IPS-15b (cell line): ENCODE measurements around the gene HP.
"Not testable (repeated sequence)": the region's sequence is repeated elsewhere in the genome, so short reads cannot be mapped to it uniquely, and the experiment has no call there.

ENCODE experiments used
- H3K27me3 ChIP-seq: one replicate; pipeline ENCODE4 v1.6.1; 2013; ENCODE audit warnings: low read length; ENCODE audit not compliant: control insufficient read depth, insufficient read depth
- H3K36me3 ChIP-seq: one replicate; pipeline ENCODE4 v1.6.1; 2013; ENCODE audit warnings: low read length; ENCODE audit not compliant: control insufficient read depth, insufficient read depth
- H3K4me1 ChIP-seq: one replicate; pipeline ENCODE4 v1.6.1; 2013; ENCODE audit warnings: mild to moderate bottlenecking, low read length; ENCODE audit not compliant: control insufficient read depth, insufficient read depth
- H3K4me3 ChIP-seq: one replicate; pipeline ENCODE4 v1.5.1; 2013; ENCODE audit warnings: low read depth, low read length
- H3K9ac ChIP-seq: one replicate; pipeline ENCODE4 v1.6.1; 2013; ENCODE audit warnings: low read depth, mild to moderate bottlenecking, low read length
- H3K9me3 ChIP-seq: one replicate; pipeline ENCODE4 v1.6.1; 2013; ENCODE audit warnings: mild to moderate bottlenecking, low read length; ENCODE audit not compliant: control insufficient read depth, insufficient read depth

Gene HP

GRCh38 chr16:72044296-72044695 lies 10.0 kb upstream of the HP start:
- H3K9ac ChIP-seq = no peak overlapping the region
- no peaks in the 10 kb centered on the region for H3K36me3 ChIP-seq

GRCh38 chr16:72044825-72045359 lies 9.4 kb upstream of the HP start:
- Histone ChIP-seq H3K4me3 (no peak overlapping the region), H3K9me3 (no peaks in the 10 kb centered on the region), H3K4me1 (no peaks in the 10 kb centered on the region), H3K27me3 (no peaks in the 10 kb centered on the region), H3K36me3 (no peaks in the 10 kb centered on the region), H3K9ac (no peak overlapping the region)

More at GRCh38 chr16:72044296-72044695, 10.0 kb upstream of the HP start:
- Histone ChIP-seq H3K27me3 (no peaks in the 10 kb centered on the region), H3K4me1 (no peaks in the 10 kb centered on the region), H3K9me3 (no peaks in the 10 kb centered on the region), H3K4me3 (no peak overlapping the region)

- Histone ChIP-seq H3K36me3 (no peaks in the 10 kb centered on the region), H3K9ac (no peak overlapping the region), H3K4me1 (no peaks in the 10 kb centered on the region), H3K9me3 (no peaks in the 10 kb centered on the region), H3K4me3 (no peak overlapping the region), H3K27me3 (no peaks in the 10 kb centered on the region)
Observed at GRCh38 chr16:72049110-72049509, 5.2 kb upstream of the HP start.

GRCh38 chr16:72050769-72051464 lies 3.4 kb upstream of the HP start:
- no peak overlapping the region for H3K4me3 ChIP-seq
- no peaks in the 10 kb centered on the region for H3K9me3 ChIP-seq
- no peaks in the 10 kb centered on the region for H3K4me1 ChIP-seq
- no peaks in the 10 kb centered on the region for H3K27me3 ChIP-seq
- H3K9ac ChIP-seq = no peak overlapping the region
- no peaks in the 10 kb centered on the region for H3K36me3 ChIP-seq

GRCh38 chr16:72051818-72052217 lies 2.5 kb upstream of the HP start:
- no peak overlapping the region for H3K9ac ChIP-seq
- no peaks in the 10 kb centered on the region for H3K4me1 ChIP-seq
- no peaks in the 10 kb centered on the region for H3K27me3 ChIP-seq
- H3K36me3 ChIP-seq = no peaks in the 10 kb centered on the region
- H3K4me3 ChIP-seq = no peak overlapping the region
- H3K9me3 ChIP-seq = no peaks in the 10 kb centered on the region

- H3K36me3 ChIP-seq = no peaks in the 10 kb centered on the region
- H3K4me1 ChIP-seq = no peaks in the 10 kb centered on the region
- no peak overlapping the region for H3K9ac ChIP-seq
- no peaks in the 10 kb centered on the region for H3K9me3 ChIP-seq
- H3K4me3 ChIP-seq = no peak overlapping the region
- H3K27me3 ChIP-seq = no peaks in the 10 kb centered on the region
Observed at GRCh38 chr16:72055911-72056310, 1.6 kb downstream of the HP start.

GRCh38 chr16:72057313-72057712 lies 3.0 kb downstream of the HP start:
- not testable (repeated sequence) for H3K36me3 ChIP-seq, H3K27me3 ChIP-seq, H3K9ac ChIP-seq, H3K9me3 ChIP-seq, H3K4me3 ChIP-seq, H3K4me1 ChIP-seq

GRCh38 chr16:72059060-72059459 lies 4.8 kb downstream of the HP start:
- H3K9ac ChIP-seq, H3K9me3 ChIP-seq, H3K4me1 ChIP-seq, H3K27me3 ChIP-seq, H3K36me3 ChIP-seq, H3K4me3 ChIP-seq: not testable (repeated sequence)

GRCh38 chr16:72060405-72060804 lies 6.1 kb downstream of the HP start:
- H3K9ac ChIP-seq = no peak overlapping the region
- no peaks in the 10 kb centered on the region for H3K4me1 ChIP-seq

GRCh38 chr16:72061564-72061963 lies 7.3 kb downstream of the HP start:
- Histone ChIP-seq H3K27me3 (no peaks in the 10 kb centered on the region), H3K36me3 (no peaks in the 10 kb centered on the region), H3K9ac (no peak overlapping the region), H3K4me1 (no peaks in the 10 kb centered on the region), H3K9me3 (no peaks in the 10 kb centered on the region), H3K4me3 (no peak overlapping the region)

More at GRCh38 chr16:72060405-72060804, 6.1 kb downstream of the HP start:
- no peaks in the 10 kb centered on the region for H3K27me3 ChIP-seq
- no peaks in the 10 kb centered on the region for H3K36me3 ChIP-seq
- no peaks in the 10 kb centered on the region for H3K9me3 ChIP-seq
- no peak overlapping the region for H3K4me3 ChIP-seq

GRCh38 chr16:72064361-72064894 lies 10.1 kb downstream of the HP start:
- no peak overlapping the region for H3K9ac ChIP-seq
- no peaks in the 10 kb centered on the region for H3K9me3 ChIP-seq
- H3K4me3 ChIP-seq = no peak overlapping the region
- no peaks in the 10 kb centered on the region for H3K36me3 ChIP-seq
- no peaks in the 10 kb centered on the region for H3K27me3 ChIP-seq
- H3K4me1 ChIP-seq = no peaks in the 10 kb centered on the region

- H3K9me3 ChIP-seq = no peaks in the 10 kb centered on the region
- no peak overlapping the region for H3K4me3 ChIP-seq
- no peak overlapping the region for H3K9ac ChIP-seq
- no peaks in the 10 kb centered on the region for H3K4me1 ChIP-seq
- no peaks in the 10 kb centered on the region for H3K36me3 ChIP-seq
- H3K27me3 ChIP-seq = no peaks in the 10 kb centered on the region
Observed at GRCh38 chr16:72066747-72067146, 12.4 kb downstream of the HP start.
